ENCODE measurements around the gene PLEKHA1.

DNA sequence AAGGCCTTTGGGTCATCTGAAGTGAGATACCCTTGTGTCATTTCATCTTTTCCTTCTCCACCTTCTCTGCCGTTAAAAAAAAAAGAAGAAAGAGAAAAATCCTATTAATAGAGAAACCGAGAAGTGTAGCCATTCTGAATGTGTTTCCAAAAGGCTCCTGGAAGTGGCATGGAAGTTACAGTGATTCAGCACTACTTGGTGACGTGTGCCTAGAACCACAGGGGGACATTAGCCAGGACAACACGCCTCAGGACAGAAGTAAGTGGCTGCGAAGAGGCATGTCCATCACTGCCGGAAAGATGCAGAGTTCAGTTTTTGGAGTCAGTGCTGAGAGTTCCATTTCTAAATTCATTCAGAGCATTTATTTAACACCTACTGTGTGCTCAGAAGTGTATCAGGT is 93.2 kb downstream of the PLEKHA1 start:
- TF ChIP-seq CTCF (IDR thresholded peaks at IDR 0.05) (no peak), POLR2A (IDR thresholded peaks at IDR 0.05) (no peak), POLR2AphosphoS5 (IDR thresholded peaks at IDR 0.05) (no peak)
